Neural cell (in vitro differentiated cells): ENCODE measurements around the gene EPHA4. TPM values are rescaled to one million over a fixed set of nuclear protein-coding genes. Genes with fewer than 3 reads are reported as not detected.

Experiments used
- H2AFZ ChIP-seq: fragments of 200-600, 300-800 bp; sonication (generic), shearing (Covaris generic); 2 replicates; pipeline ENCODE4 v1.6.0; 2014; ENCODE audit warnings: low read depth, mild to moderate bottlenecking, antibody characterized with exemption, low read length, moderate library complexity
- H3F3A ChIP-seq: fragments of 200-600 bp; shearing (Covaris generic); 2 replicates; pipeline ENCODE4 v1.6.1; 2016; ENCODE audit warnings: mild to moderate bottlenecking, moderate library complexity, mixed read lengths, antibody characterized with exemption, low read length; ENCODE audit not compliant: insufficient read depth, poor library complexity, severe bottlenecking
- H3K27ac ChIP-seq: fragments of 200-600, 300-800 bp; sonication (generic), shearing (Covaris generic); 2 replicates; pipeline ENCODE4 v1.5.1; 2014; ENCODE audit warnings: mild to moderate bottlenecking, low read length, moderate library complexity
- H3K27me3 ChIP-seq: fragments of 300-800, 200-600 bp; sonication (generic), shearing (Covaris generic); 2 replicates; pipeline ENCODE4 v1.6.0; 2014; ENCODE audit warnings: mild to moderate bottlenecking, low read depth, low read length, moderate library complexity; ENCODE audit not compliant: insufficient read depth
- H3K36me3 ChIP-seq: fragments of 300-800, 200-600 bp; sonication (generic), shearing (Covaris generic); 2 replicates; pipeline ENCODE4 v1.5.1; 2014; ENCODE audit warnings: mild to moderate bottlenecking, antibody characterized with exemption, low read length, moderate library complexity; ENCODE audit not compliant: insufficient read depth
- H3K4me2 ChIP-seq: fragments of 300-800, 200-600 bp; sonication (generic), shearing (Covaris generic); 2 replicates; pipeline ENCODE4 v1.6.0; 2014; ENCODE audit warnings: mild to moderate bottlenecking, low read length
- H3K4me3 ChIP-seq: fragments of 300-800, 200-600 bp; sonication (generic), shearing (Covaris generic); 2 replicates; pipeline ENCODE4 v1.5.1; 2014; ENCODE audit warnings: mild to moderate bottlenecking, low read length, moderate library complexity
- H3K79me2 ChIP-seq: fragments of 200-600 bp; shearing (Covaris generic); replicated peaks from 2 replicates; pipeline ENCODE4 v1.6.0; 2014; ENCODE audit warnings: mild to moderate bottlenecking, low read length, moderate library complexity; ENCODE audit not compliant: insufficient read depth
- H3K9ac ChIP-seq: fragments of 300-800, 200-600 bp; sonication (generic), shearing (Covaris generic); 2 replicates; pipeline ENCODE4 v1.6.1; 2016; ENCODE audit warnings: mild to moderate bottlenecking, low read length, mixed read lengths
- H3K9me2 ChIP-seq: fragments of 200-600 bp; shearing (Covaris generic); 2 replicates; pipeline ENCODE4 v1.6.1; 2016; ENCODE audit warnings: mild to moderate bottlenecking, low read length, mixed read lengths; ENCODE audit not compliant: insufficient read depth
- H3K9me3 ChIP-seq: fragments of 200-600, 300-800 bp; sonication (generic), shearing (Covaris generic); 2 replicates; pipeline ENCODE4 v1.6.1; 2016; ENCODE audit warnings: mild to moderate bottlenecking, mixed run types, low read length, moderate library complexity, mixed read lengths
- H4K20me1 ChIP-seq: fragments of 200-600 bp; shearing (Covaris generic); 2 replicates; pipeline ENCODE4 v1.6.1; 2016; ENCODE audit warnings: mild to moderate bottlenecking, mixed run types; ENCODE audit not compliant: insufficient read depth
- CTCF ChIP-seq: fragments of 450-650 bp; IDR thresholded peaks from 2 replicates; pipeline ENCODE4 v1.5.1; 2014; ENCODE audit warnings: antibody characterized with exemption, mild to moderate bottlenecking, moderate library complexity; ENCODE audit not compliant: poor library complexity, severe bottlenecking
- EP300 ChIP-seq: fragments of 450-650 bp; conservative IDR thresholded peaks from 2 replicates; pipeline ENCODE4 v1.6.1; 2014; ENCODE audit warnings: antibody characterized with exemption, mild to moderate bottlenecking, moderate library complexity; ENCODE audit not compliant: poor library complexity, severe bottlenecking
- EZH2 ChIP-seq: fragments of 200-600, 300-800 bp; shearing (Covaris generic), sonication (generic); IDR thresholded peaks from 2 replicates; pipeline ENCODE4 v1.6.1; 2014; ENCODE audit warnings: antibody characterized with exemption, low read length, borderline replicate concordance, mild to moderate bottlenecking; ENCODE audit not compliant: insufficient read depth, poor library complexity, severe bottlenecking
- MXI1 ChIP-seq: fragments of 450-650 bp; conservative IDR thresholded peaks from 2 replicates; pipeline ENCODE4 v1.6.1; 2014; ENCODE audit warnings: antibody characterized with exemption, mild to moderate bottlenecking; ENCODE audit not compliant: poor library complexity, severe bottlenecking
- POLR2AphosphoS5 ChIP-seq: IDR thresholded peaks from 2 replicates; pipeline ENCODE4 v1.6.1; 2012
- RAD21 ChIP-seq: fragments of 450-650 bp; conservative IDR thresholded peaks from 2 replicates; pipeline ENCODE4 v1.6.1; 2014; ENCODE audit warnings: antibody characterized with exemption, mild to moderate bottlenecking, moderate library complexity
- REST ChIP-seq: IDR thresholded peaks from 2 replicates; pipeline ENCODE4 v1.6.1; 2012; ENCODE audit warnings: borderline replicate concordance
- SMC3 ChIP-seq: fragments of 450-650 bp; conservative IDR thresholded peaks from 2 replicates; pipeline ENCODE4 v1.6.1; 2014; ENCODE audit warnings: antibody characterized with exemption, mild to moderate bottlenecking, moderate library complexity; ENCODE audit not compliant: poor library complexity
- TAF1 ChIP-seq: IDR thresholded peaks from 2 replicates; pipeline ENCODE4 v1.6.1; 2012; ENCODE audit warnings: low read depth
- polyA plus RNA-seq: library from polyadenylated mRNA; depleted of rRNA; stranded (reverse); fragments of >200 nt; gene quantifications from 2 replicates; pipeline ENCODE4 v1.2.3, GENCODE V29; 2014

Gene EPHA4
- polyA plus RNA-seq, 1 donor from 2014 or later, result 71.1 TPM

GRCh38 chr2:221372907-221373306 lies 199.2 kb downstream of the EPHA4 start:
- Histone ChIP-seq H3K79me2 (no peaks in the 10 kb centered on the region), H3K9me2 (no peaks in the 10 kb centered on the region), H3F3A (no peaks in the 10 kb centered on the region), H3K36me3 (no peaks in the 10 kb centered on the region), H3K27ac (peak overlapping the region; percentile 31), H3K9ac (peak overlapping the region; percentile 3), H2AFZ (no peak overlapping the region), H3K9me3 (no peaks in the 10 kb centered on the region), H3K27me3 (no peaks in the 10 kb centered on the region), H3K4me2 (no peak overlapping the region), H3K4me3 (peak overlapping the region; percentile 21), H4K20me1 (no peaks in the 10 kb centered on the region)
- no peak for TF ChIP-seq EZH2
- no peak for TF ChIP-seq MXI1
- no peak for TF ChIP-seq SMC3
- TF ChIP-seq EP300, result no peak
- TF ChIP-seq POLR2AphosphoS5, result no peak

- Histone ChIP-seq H3K36me3 (no peaks in the 10 kb centered on the region), H3K9me2 (no peaks in the 10 kb centered on the region), H2AFZ (no peak overlapping the region), H3F3A (no peaks in the 10 kb centered on the region), H3K27ac (peak overlapping the region; percentile 31), H4K20me1 (no peaks in the 10 kb centered on the region), H3K9me3 (no peaks in the 10 kb centered on the region), H3K4me2 (no peak overlapping the region), H3K4me3 (peak overlapping the region; percentile 21), H3K79me2 (no peaks in the 10 kb centered on the region), H3K9ac (peak overlapping the region; percentile 3), H3K27me3 (no peaks in the 10 kb centered on the region)
- no peak for TF ChIP-seq EZH2
- peak; percentile 28 for TF ChIP-seq RAD21
- TF ChIP-seq REST, result no peak
- TF ChIP-seq MXI1, result no peak
- peak; percentile 58 for TF ChIP-seq CTCF
- no peak for TF ChIP-seq EP300
- TF ChIP-seq SMC3, result peak; percentile 46
- no peak for TF ChIP-seq POLR2AphosphoS5
- TF ChIP-seq TAF1, result no peak
These were observed 199.8 kb downstream of the EPHA4 start for GRCh38 chr2:221372159-221372884.
